Measurements from ENCODE around the gene SNAP29.

Gene SNAP29

DNA sequence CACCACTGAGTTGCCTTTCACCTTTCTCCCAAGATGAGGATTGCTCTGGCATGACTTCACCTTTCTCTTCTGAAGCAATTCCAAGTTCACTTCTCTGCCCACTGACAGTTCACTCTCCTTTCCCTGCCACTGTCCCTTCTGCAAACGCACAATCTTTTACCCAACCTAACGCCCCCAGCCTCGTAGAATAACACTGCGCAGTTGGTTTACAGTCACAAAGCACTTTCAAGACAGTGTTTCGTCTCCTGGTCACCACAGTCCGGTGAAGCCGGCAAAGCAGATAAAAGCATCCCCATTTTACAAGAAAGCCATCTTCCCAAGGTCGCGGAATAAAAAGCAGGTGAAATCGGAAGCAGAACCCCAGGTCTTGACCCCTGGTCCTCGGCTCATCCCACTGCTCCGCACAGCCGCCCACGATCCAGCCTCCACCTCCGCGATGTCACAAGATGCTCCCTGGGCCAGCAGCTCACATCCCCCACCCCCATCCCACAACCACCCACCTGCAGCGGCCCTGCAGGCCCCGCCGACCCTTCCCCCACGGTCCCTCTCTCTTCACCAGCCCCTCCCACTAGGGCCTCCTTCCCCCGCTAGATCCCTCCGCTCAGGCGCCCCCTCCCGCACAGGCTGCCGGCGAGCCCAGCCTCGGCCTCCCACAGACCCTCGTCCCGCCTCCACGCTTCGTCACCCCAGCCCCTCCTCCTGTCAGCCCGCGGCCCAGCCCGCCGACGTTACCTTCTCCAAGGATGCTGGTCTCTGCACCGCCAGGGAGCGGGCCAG, 781 bp upstream of the SNAP29 start (continued):
- TF ChIP-seq ZNF561 (tag by site-specific recombination; IDR thresholded peaks at IDR 0.05; ENCODE audit: borderline replicate concordance), result no peak
- no peak for TF ChIP-seq ZNF48 (tag by site-specific recombination; IDR thresholded peaks at IDR 0.05)
- TF ChIP-seq ZFP3 (tag by site-specific recombination; IDR thresholded peaks at IDR 0.05; ENCODE audit: low read depth), result no peak; the same call in 1 of the 2 replicates
- no peak for TF ChIP-seq ZNF175 (tag by site-specific recombination; IDR thresholded peaks at IDR 0.05)
- TF ChIP-seq AEBP2 (tag by site-specific recombination; IDR thresholded peaks at IDR 0.05; ENCODE audit: borderline replicate concordance), result no peak
- TF ChIP-seq ZNF311 (tag by site-specific recombination; IDR thresholded peaks at IDR 0.05; ENCODE audit: borderline replicate concordance), result no peak
- no peak for TF ChIP-seq OSR2 (tag by site-specific recombination; IDR thresholded peaks at IDR 0.05)
- peak; percentile 99 for TF ChIP-seq ZFHX2 (tag by site-specific recombination; conservative IDR thresholded peaks at IDR 0.05)
- TF ChIP-seq PRDM6 (tag by site-specific recombination; IDR thresholded peaks at IDR 0.05), result no peak
- TF ChIP-seq ZNF169 (tag by site-specific recombination; IDR thresholded peaks at IDR 0.05), result no peak
- peak; percentile 85; the same call in 1 of the 2 replicates for TF ChIP-seq BCL11B (tag by site-specific recombination; IDR thresholded peaks at IDR 0.05; ENCODE audit: low read depth)
- TF ChIP-seq ZNF473 (tag by site-specific recombination; IDR thresholded peaks at IDR 0.05), result no peak
- no peak for TF ChIP-seq ZNF16 (tag by site-specific recombination; IDR thresholded peaks at IDR 0.05; ENCODE audit: low read depth)
- TF ChIP-seq, protein P1, sequence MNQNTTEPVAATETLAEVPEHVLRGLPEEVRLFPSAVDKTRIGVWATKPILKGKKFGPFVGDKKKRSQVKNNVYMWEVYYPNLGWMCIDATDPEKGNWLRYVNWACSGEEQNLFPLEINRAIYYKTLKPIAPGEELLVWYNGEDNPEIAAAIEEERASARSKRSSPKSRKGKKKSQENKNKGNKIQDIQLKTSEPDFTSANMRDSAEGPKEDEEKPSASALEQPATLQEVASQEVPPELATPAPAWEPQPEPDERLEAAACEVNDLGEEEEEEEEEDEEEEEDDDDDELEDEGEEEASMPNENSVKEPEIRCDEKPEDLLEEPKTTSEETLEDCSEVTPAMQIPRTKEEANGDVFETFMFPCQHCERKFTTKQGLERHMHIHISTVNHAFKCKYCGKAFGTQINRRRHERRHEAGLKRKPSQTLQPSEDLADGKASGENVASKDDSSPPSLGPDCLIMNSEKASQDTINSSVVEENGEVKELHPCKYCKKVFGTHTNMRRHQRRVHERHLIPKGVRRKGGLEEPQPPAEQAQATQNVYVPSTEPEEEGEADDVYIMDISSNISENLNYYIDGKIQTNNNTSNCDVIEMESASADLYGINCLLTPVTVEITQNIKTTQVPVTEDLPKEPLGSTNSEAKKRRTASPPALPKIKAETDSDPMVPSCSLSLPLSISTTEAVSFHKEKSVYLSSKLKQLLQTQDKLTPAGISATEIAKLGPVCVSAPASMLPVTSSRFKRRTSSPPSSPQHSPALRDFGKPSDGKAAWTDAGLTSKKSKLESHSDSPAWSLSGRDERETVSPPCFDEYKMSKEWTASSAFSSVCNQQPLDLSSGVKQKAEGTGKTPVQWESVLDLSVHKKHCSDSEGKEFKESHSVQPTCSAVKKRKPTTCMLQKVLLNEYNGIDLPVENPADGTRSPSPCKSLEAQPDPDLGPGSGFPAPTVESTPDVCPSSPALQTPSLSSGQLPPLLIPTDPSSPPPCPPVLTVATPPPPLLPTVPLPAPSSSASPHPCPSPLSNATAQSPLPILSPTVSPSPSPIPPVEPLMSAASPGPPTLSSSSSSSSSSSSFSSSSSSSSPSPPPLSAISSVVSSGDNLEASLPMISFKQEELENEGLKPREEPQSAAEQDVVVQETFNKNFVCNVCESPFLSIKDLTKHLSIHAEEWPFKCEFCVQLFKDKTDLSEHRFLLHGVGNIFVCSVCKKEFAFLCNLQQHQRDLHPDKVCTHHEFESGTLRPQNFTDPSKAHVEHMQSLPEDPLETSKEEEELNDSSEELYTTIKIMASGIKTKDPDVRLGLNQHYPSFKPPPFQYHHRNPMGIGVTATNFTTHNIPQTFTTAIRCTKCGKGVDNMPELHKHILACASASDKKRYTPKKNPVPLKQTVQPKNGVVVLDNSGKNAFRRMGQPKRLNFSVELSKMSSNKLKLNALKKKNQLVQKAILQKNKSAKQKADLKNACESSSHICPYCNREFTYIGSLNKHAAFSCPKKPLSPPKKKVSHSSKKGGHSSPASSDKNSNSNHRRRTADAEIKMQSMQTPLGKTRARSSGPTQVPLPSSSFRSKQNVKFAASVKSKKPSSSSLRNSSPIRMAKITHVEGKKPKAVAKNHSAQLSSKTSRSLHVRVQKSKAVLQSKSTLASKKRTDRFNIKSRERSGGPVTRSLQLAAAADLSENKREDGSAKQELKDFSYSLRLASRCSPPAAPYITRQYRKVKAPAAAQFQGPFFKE (tag by site-specific recombination; IDR thresholded peaks at IDR 0.05; ENCODE audit: borderline replicate concordance), result no peak
- TF ChIP-seq ZIC2 (tag by site-specific recombination; IDR thresholded peaks at IDR 0.05), result peak; percentile 72
- no peak for TF ChIP-seq ZNF266 (tag by site-specific recombination; IDR thresholded peaks at IDR 0.05; ENCODE audit: low read depth)
- no peak for TF ChIP-seq ZNF121 (tag by site-specific recombination; IDR thresholded peaks at IDR 0.05)
- TF ChIP-seq ZNF366 (tag by site-specific recombination; conservative IDR thresholded peaks at IDR 0.05), result peak; percentile 73
- peak; percentile 24; the same call in 1 of the 2 replicates for TF ChIP-seq WT1 (tag by site-specific recombination; IDR thresholded peaks at IDR 0.05)
- TF ChIP-seq ZNF2 (tag by site-specific recombination; IDR thresholded peaks at IDR 0.05), result no peak
- TF ChIP-seq ZNF501 (tag by site-specific recombination; IDR thresholded peaks at IDR 0.05), result no peak; the same call in 1 of the 2 replicates
- TF ChIP-seq ZNF768 (tag by site-specific recombination; IDR thresholded peaks at IDR 0.05), result no peak
- TF ChIP-seq, protein P2, sequence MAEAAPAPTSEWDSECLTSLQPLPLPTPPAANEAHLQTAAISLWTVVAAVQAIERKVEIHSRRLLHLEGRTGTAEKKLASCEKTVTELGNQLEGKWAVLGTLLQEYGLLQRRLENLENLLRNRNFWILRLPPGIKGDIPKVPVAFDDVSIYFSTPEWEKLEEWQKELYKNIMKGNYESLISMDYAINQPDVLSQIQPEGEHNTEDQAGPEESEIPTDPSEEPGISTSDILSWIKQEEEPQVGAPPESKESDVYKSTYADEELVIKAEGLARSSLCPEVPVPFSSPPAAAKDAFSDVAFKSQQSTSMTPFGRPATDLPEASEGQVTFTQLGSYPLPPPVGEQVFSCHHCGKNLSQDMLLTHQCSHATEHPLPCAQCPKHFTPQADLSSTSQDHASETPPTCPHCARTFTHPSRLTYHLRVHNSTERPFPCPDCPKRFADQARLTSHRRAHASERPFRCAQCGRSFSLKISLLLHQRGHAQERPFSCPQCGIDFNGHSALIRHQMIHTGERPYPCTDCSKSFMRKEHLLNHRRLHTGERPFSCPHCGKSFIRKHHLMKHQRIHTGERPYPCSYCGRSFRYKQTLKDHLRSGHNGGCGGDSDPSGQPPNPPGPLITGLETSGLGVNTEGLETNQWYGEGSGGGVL (tag by site-specific recombination; IDR thresholded peaks at IDR 0.05), result peak; percentile 96
- no peak for TF ChIP-seq ZNF112 (tag by site-specific recombination; IDR thresholded peaks at IDR 0.05)
- no peak for TF ChIP-seq ZNF221 (tag by site-specific recombination; IDR thresholded peaks at IDR 0.05; ENCODE audit: borderline replicate concordance)
- TF ChIP-seq ZNF280C (tag by site-specific recombination; IDR thresholded peaks at IDR 0.05), result no peak
